GM23338 (cell line): ENCODE results near the gene ALPL. TPM values are rescaled to one million over a fixed set of nuclear protein-coding genes. Genes with fewer than 3 reads are reported as not detected.

Experiments used
- ATAC-seq: fragments of 200-7000 bp; cut with Tn5 transposase; 3 replicates; pipeline ENCODE4 v1.9.1; 2020
- DNase-seq: peaks from one replicate; pipeline ENCODE4 v3.0.0-alpha.2; 2015; ENCODE audit warnings: low spot score
- H2AFZ ChIP-seq: fragments of 200-600 bp; sonication (generic); 2 replicates; pipeline ENCODE4 v1.8.0; 2016; ENCODE audit warnings: antibody characterized with exemption, mild to moderate bottlenecking, moderate library complexity
- H3F3A ChIP-seq: fragments of 200-600 bp; sonication (generic); replicated peaks from 2 replicates; pipeline ENCODE4 v1.8.0; 2017; ENCODE audit warnings: antibody characterized with exemption, mixed run types, low read depth
- H3K27ac ChIP-seq: fragments of 200-600 bp; sonication (generic); 2 replicates; pipeline ENCODE4 v1.6.1; 2016; ENCODE audit warnings: low read depth
- H3K27me3 ChIP-seq: fragments of 200-600 bp; sonication (generic); 2 replicates; pipeline ENCODE4 v1.8.0; 2016; ENCODE audit warnings: mild to moderate bottlenecking, mixed run types, moderate library complexity; ENCODE audit not compliant: insufficient read depth
- H3K36me3 ChIP-seq: fragments of 200-600 bp; sonication (generic); 2 replicates; pipeline ENCODE4 v1.8.0; 2016; ENCODE audit warnings: mild to moderate bottlenecking; ENCODE audit not compliant: insufficient read depth
- H3K4me1 ChIP-seq: fragments of 200-600 bp; sonication (generic); 2 replicates; pipeline ENCODE4 v1.8.0; 2016; ENCODE audit warnings: mild to moderate bottlenecking, moderate library complexity; ENCODE audit not compliant: insufficient read depth
- H3K4me2 ChIP-seq: fragments of 200-600 bp; sonication (generic); 2 replicates; pipeline ENCODE4 v1.7.1; 2017; ENCODE audit warnings: mixed run types
- H3K4me3 ChIP-seq: fragments of 200-600 bp; sonication (generic); 2 replicates; pipeline ENCODE4 v1.6.1; 2016; ENCODE audit warnings: mixed run types
- H3K79me2 ChIP-seq: fragments of 200-600 bp; sonication (generic); replicated peaks from 2 replicates; pipeline ENCODE4 v1.8.0; 2017; ENCODE audit warnings: mild to moderate bottlenecking; ENCODE audit not compliant: insufficient read depth
- H3K9me2 ChIP-seq: fragments of 200-600 bp; sonication (generic); 2 replicates; pipeline ENCODE4 v1.8.0; 2017; ENCODE audit not compliant: insufficient read depth
- H4K20me1 ChIP-seq: fragments of 200-600 bp; sonication (generic); replicated peaks from 2 replicates; pipeline ENCODE4 v1.8.0; 2017; ENCODE audit warnings: mild to moderate bottlenecking; ENCODE audit not compliant: insufficient read depth
- H3K27ac Mint-ChIP-seq: 2 replicates; pipeline ENCODE4 v1.8.0; 2020; ENCODE audit warnings: inconsistent platforms, mild to moderate bottlenecking, moderate library complexity, mixed read lengths
- H3K27me3 Mint-ChIP-seq: 3 replicates; pipeline ENCODE4 v1.8.0; 2022; ENCODE audit warnings: low read depth, mild to moderate bottlenecking, moderate library complexity, mixed read lengths, inconsistent platforms; ENCODE audit not compliant: insufficient read depth, poor library complexity
- H3K36me3 Mint-ChIP-seq: 3 replicates; pipeline ENCODE4 v1.8.0; 2021; ENCODE audit warnings: low read depth, mild to moderate bottlenecking, inconsistent platforms, moderate library complexity, mixed read lengths
- H3K4me1 Mint-ChIP-seq: 3 replicates; pipeline ENCODE4 v1.8.0; 2020; ENCODE audit warnings: mild to moderate bottlenecking, inconsistent platforms, mixed read lengths
- H3K4me3 Mint-ChIP-seq: 3 replicates; pipeline ENCODE4 v1.8.0; 2021; ENCODE audit warnings: moderate library complexity, mild to moderate bottlenecking, inconsistent platforms, mixed read lengths
- H3K9me3 Mint-ChIP-seq: 3 replicates; pipeline ENCODE4 v1.8.0; 2020; ENCODE audit warnings: moderate library complexity, mild to moderate bottlenecking, inconsistent platforms, mixed read lengths
- EZH2phosphoT487 ChIP-seq: fragments of 200-600 bp; sonication (generic); IDR thresholded peaks from one replicate; pipeline ENCODE4 v1.8.1; 2018; ENCODE audit warnings: antibody characterized with exemption; ENCODE audit not compliant: unreplicated experiment
- JUNB ChIP-seq: IDR thresholded peaks from one replicate; pipeline ENCODE4 v1.6.1; 2016; ENCODE audit warnings: antibody characterized with exemption; ENCODE audit not compliant: unreplicated experiment
- NANOG ChIP-seq: IDR thresholded peaks from 2 replicates; pipeline ENCODE4 v1.6.1; 2016; ENCODE audit warnings: antibody characterized with exemption, borderline replicate concordance
- POLR2AphosphoS5 ChIP-seq: IDR thresholded peaks from 2 replicates; pipeline ENCODE4 v1.6.1; 2016; ENCODE audit warnings: antibody characterized with exemption, low read depth
- STAT1 ChIP-seq: IDR thresholded peaks from one replicate; pipeline ENCODE4 v1.6.1; 2016; ENCODE audit warnings: antibody characterized with exemption; ENCODE audit not compliant: unreplicated experiment
- ZNF114 ChIP-seq: fragments of 250-450 bp; sonication (Bioruptor Pico); IDR thresholded peaks from 2 replicates; pipeline ENCODE4 v1.5.0; 2020; ENCODE audit warnings: mild to moderate bottlenecking, moderate library complexity
- ZNF331 ChIP-seq: fragments of 250-450 bp; sonication (Bioruptor Pico); IDR thresholded peaks from 2 replicates; pipeline ENCODE4 v1.5.0; 2020; ENCODE audit warnings: low read depth, mild to moderate bottlenecking, moderate library complexity
- polyA plus RNA-seq: library from polyadenylated mRNA; unstranded; fragments of >200 nt; fragmentation: Nextera tagmentation; extraction: Ambion mirVana; gene quantifications from 2 replicates; pipeline ENCODE4 v1.2.1, GENCODE V29; 2016
- total RNA-seq: library from RNA; depleted of rRNA; stranded (reverse); fragments of >200 nt; shearing (Covaris generic); gene quantifications from 2 replicates; pipeline ENCODE4 v1.2.3, GENCODE V29; 2014
- TF ChIP-seq, protein P1 (sequence below): fragments of 250-450 bp; sonication (Bioruptor Pico); IDR thresholded peaks from 2 replicates; pipeline ENCODE4 v1.5.0; 2020; ENCODE audit warnings: mild to moderate bottlenecking, moderate library complexity

Gene ALPL
- total and polyA plus RNA-seq, 2 experiments from 2014 or later, result 116 to 187 TPM

DNA sequence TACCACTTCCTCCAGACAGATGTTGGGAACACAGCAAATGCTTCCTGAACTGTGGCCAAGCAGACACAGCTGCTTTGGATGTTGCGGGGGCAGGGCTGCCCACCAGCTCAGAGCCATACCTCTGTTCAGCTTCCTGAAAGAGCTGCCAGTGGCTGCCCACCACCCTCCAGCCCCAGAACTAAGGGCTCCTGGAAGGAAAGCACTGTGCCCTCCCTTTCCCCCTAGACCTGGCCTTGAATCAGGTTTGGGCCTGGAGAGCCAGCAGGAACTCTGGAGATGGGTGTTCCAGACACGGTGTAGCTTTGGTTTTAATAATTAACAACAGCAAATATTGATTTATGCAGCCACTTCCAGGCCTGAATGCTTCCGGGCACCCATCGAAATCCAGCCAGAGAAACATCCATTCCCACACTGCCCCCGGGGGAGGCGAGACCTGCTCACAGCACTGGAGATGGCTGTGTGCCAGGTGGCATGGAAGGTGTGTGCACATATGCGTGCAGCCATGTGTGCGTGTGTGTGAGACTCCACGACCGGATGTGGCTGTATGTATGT, 114.3 kb downstream of the ALPL start (continued):
- TF ChIP-seq, protein P1, sequence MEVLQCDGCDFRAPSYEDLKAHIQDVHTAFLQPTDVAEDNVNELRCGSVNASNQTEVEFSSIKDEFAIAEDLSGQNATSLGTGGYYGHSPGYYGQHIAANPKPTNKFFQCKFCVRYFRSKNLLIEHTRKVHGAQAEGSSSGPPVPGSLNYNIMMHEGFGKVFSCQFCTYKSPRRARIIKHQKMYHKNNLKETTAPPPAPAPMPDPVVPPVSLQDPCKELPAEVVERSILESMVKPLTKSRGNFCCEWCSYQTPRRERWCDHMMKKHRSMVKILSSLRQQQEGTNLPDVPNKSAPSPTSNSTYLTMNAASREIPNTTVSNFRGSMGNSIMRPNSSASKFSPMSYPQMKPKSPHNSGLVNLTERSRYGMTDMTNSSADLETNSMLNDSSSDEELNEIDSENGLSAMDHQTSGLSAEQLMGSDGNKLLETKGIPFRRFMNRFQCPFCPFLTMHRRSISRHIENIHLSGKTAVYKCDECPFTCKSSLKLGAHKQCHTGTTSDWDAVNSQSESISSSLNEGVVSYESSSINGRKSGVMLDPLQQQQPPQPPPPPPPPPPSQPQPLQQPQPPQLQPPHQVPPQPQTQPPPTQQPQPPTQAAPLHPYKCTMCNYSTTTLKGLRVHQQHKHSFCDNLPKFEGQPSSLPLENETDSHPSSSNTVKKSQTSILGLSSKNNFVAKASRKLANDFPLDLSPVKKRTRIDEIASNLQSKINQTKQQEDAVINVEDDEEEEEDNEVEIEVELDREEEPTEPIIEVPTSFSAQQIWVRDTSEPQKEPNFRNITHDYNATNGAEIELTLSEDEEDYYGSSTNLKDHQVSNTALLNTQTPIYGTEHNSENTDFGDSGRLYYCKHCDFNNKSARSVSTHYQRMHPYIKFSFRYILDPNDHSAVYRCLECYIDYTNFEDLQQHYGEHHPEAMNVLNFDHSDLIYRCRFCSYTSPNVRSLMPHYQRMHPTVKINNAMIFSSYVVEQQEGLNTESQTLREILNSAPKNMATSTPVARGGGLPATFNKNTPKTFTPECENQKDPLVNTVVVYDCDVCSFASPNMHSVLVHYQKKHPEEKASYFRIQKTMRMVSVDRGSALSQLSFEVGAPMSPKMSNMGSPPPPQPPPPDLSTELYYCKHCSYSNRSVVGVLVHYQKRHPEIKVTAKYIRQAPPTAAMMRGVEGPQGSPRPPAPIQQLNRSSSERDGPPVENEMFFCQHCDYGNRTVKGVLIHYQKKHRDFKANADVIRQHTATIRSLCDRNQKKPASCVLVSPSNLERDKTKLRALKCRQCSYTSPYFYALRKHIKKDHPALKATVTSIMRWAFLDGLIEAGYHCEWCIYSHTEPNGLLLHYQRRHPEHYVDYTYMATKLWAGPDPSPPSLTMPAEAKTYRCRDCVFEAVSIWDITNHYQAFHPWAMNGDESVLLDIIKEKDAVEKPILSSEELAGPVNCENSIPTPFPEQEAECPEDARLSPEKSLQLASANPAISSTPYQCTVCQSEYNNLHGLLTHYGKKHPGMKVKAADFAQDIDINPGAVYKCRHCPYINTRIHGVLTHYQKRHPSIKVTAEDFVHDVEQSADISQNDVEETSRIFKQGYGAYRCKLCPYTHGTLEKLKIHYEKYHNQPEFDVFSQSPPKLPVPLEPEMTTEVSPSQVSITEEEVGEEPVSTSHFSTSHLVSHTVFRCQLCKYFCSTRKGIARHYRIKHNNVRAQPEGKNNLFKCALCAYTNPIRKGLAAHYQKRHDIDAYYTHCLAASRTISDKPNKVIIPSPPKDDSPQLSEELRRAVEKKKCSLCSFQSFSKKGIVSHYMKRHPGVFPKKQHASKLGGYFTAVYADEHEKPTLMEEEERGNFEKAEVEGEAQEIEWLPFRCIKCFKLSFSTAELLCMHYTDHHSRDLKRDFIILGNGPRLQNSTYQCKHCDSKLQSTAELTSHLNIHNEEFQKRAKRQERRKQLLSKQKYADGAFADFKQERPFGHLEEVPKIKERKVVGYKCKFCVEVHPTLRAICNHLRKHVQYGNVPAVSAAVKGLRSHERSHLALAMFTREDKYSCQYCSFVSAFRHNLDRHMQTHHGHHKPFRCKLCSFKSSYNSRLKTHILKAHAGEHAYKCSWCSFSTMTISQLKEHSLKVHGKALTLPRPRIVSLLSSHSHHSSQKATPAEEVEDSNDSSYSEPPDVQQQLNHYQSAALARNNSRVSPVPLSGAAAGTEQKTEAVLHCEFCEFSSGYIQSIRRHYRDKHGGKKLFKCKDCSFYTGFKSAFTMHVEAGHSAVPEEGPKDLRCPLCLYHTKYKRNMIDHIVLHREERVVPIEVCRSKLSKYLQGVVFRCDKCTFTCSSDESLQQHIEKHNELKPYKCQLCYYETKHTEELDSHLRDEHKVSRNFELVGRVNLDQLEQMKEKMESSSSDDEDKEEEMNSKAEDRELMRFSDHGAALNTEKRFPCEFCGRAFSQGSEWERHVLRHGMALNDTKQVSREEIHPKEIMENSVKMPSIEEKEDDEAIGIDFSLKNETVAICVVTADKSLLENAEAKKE (CRISPR knock-in tag), result no peak
- no peak for TF ChIP-seq POLR2AphosphoS5

- H3K4me3 ChIP-seq, result no peak overlapping the region
- peaks cover 8% of the 10 kb centered on the region for H3K27me3 ChIP-seq
- no peak overlapping the region for H3K27ac Mint-ChIP-seq
- H2AFZ ChIP-seq, result no peak overlapping the region
- no peaks in the 10 kb centered on the region for H3K36me3 ChIP-seq
- H3K4me1 ChIP-seq, result peaks cover 24% of the 10 kb centered on the region
- H3K4me2 ChIP-seq, result no peak overlapping the region
- H3F3A ChIP-seq, result peaks cover 7% of the 10 kb centered on the region; the same call in 1 of the 2 replicates
- peaks cover 23% of the 10 kb centered on the region for H3K4me1 Mint-ChIP-seq
- H3K27ac ChIP-seq, result no peak overlapping the region
- H4K20me1 ChIP-seq, result no peaks in the 10 kb centered on the region; the same call in 1 of the 2 replicates
- H3K27me3 Mint-ChIP-seq, result peaks cover 18% of the 10 kb centered on the region
- ATAC-seq (no peak), DNase-seq (no peak)
- no peaks in the 10 kb centered on the region; the same call in 2 of the 3 replicates for H3K36me3 Mint-ChIP-seq
- no peaks in the 10 kb centered on the region for H3K9me3 Mint-ChIP-seq
- H3K9me2 ChIP-seq, result no peaks in the 10 kb centered on the region
- no peak overlapping the region for H3K4me3 Mint-ChIP-seq
- H3K79me2 ChIP-seq, result no peaks in the 10 kb centered on the region
- no peak for TF ChIP-seq ZNF331 (CRISPR knock-in tag)
- no peak for TF ChIP-seq EZH2phosphoT487
- no peak for TF ChIP-seq STAT1
- TF ChIP-seq NANOG, result no peak
- TF ChIP-seq JUNB, result no peak
- TF ChIP-seq, protein P1 (CRISPR knock-in tag), result no peak
- TF ChIP-seq POLR2AphosphoS5, result no peak
- TF ChIP-seq ZNF114 (CRISPR knock-in tag), result no peak
Measured at GRCh38 chr1:21624571-21625389, 115.6 kb downstream of the ALPL start.
